ENCODE data around the gene NANOS1.

Gene NANOS1

DNA sequence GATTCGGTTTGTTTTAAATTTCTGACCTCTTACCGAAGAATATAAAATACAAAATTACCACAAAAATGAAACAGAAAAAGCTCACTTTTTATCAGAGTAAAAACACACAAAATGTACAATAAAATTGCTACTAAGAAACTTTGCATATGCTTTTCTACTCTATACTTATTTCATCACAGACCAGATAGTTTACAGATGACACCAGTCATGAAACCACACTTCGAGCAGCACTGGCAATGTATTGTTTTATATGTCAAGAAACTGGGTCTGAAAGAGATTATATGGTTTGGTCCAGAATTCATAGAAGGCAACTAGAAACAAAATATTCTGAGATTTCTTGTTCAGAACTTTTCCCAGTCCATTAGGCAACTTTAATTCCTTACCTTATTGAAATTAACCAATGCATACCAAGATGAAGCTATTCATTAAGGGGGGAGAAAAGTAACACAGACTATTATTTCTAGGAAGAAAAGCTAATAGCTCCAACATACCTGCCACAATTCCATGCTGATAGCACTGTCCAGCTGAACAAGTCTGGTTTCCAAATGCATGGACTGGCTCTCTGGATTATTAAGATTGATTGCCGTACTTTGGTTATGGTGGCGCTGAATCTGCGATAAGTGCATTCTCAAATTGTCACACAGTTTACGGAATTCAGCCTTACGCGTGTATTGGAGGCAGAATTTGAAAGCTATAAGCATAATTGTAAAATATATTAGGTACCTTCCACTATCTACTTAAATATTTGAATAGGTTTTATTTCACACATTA is 41.1 kb downstream of the NANOS1 start:
- H3K4me3 ChIP-seq (ENCODE audit: low read depth, low read length): no peak overlapping the region
- TF ChIP-seq, protein P1, sequence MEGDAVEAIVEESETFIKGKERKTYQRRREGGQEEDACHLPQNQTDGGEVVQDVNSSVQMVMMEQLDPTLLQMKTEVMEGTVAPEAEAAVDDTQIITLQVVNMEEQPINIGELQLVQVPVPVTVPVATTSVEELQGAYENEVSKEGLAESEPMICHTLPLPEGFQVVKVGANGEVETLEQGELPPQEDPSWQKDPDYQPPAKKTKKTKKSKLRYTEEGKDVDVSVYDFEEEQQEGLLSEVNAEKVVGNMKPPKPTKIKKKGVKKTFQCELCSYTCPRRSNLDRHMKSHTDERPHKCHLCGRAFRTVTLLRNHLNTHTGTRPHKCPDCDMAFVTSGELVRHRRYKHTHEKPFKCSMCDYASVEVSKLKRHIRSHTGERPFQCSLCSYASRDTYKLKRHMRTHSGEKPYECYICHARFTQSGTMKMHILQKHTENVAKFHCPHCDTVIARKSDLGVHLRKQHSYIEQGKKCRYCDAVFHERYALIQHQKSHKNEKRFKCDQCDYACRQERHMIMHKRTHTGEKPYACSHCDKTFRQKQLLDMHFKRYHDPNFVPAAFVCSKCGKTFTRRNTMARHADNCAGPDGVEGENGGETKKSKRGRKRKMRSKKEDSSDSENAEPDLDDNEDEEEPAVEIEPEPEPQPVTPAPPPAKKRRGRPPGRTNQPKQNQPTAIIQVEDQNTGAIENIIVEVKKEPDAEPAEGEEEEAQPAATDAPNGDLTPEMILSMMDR (IDR thresholded peaks at IDR 0.05; ENCODE audit: insufficient read depth, low read depth, low read length, missing control alignments): no peak
- DNase-seq (ENCODE audit: low read depth): no peak

DNA sequence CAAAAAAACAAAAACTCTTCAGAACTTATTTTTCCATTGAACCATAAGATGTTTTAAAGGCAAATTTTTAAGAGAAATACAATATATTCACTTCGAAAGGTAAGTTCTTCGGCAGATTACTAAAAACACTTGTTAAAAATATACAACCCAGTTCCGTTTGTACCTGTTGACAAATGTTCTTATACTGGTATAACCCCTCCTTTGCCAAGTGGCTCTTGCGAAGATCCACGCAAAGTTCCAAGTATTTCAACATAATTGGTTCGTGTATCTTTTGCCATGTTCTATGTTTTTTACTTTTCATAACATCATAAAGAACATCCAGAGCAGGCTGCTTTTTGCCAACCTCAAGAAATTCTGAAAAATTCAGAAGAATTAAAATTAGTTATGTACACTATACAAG is 44.1 kb downstream of the NANOS1 start:
- TF ChIP-seq, protein P1 (IDR thresholded peaks at IDR 0.05; ENCODE audit: insufficient read depth, low read depth, low read length, missing control alignments): no peak
- no peak overlapping the region for H3K4me3 ChIP-seq (ENCODE audit: low read depth, low read length)
- DNase-seq (ENCODE audit: low read depth): no peak

DNA sequence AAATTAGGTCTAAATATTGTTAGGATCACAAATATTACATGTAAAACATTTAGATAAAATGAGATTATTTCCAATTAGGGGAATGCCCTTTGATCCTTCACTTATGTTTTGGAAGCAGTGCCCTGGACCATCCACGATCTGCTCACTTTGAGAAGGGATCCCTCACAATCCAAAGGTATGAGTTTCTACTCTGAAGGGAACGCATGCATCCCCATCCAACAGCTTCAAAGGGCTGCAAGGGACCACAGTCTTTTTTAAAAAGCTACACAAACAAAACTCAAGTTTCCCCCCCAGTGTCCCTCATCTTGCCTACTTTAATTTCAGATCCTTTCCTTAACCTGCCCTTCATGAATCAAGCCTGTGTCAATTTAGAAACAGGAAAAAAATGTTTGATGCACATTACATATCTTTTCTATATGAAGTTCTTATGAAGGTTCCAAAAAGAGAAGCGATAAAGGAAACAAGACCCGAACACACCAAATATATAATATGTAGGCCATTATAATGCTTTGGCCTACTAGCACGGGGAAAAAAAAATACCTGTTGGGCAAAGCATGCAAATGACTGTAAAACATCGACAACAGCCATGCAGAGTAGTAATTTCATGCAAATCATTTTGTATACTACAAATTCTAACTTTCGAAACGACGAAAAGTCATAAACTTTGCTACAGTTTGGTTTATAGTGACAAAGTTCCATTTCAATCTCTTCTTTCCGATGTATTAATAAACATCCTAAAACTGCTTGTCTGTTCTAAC is 49.1 kb downstream of the NANOS1 start:
- TF ChIP-seq, protein P1 (IDR thresholded peaks at IDR 0.05; ENCODE audit: insufficient read depth, low read depth, low read length, missing control alignments): no peak
- peak; percentile 21 for DNase-seq (ENCODE audit: low read depth)
- H3K4me3 ChIP-seq (ENCODE audit: low read depth, low read length): peak overlapping the region; percentile 77

DNA sequence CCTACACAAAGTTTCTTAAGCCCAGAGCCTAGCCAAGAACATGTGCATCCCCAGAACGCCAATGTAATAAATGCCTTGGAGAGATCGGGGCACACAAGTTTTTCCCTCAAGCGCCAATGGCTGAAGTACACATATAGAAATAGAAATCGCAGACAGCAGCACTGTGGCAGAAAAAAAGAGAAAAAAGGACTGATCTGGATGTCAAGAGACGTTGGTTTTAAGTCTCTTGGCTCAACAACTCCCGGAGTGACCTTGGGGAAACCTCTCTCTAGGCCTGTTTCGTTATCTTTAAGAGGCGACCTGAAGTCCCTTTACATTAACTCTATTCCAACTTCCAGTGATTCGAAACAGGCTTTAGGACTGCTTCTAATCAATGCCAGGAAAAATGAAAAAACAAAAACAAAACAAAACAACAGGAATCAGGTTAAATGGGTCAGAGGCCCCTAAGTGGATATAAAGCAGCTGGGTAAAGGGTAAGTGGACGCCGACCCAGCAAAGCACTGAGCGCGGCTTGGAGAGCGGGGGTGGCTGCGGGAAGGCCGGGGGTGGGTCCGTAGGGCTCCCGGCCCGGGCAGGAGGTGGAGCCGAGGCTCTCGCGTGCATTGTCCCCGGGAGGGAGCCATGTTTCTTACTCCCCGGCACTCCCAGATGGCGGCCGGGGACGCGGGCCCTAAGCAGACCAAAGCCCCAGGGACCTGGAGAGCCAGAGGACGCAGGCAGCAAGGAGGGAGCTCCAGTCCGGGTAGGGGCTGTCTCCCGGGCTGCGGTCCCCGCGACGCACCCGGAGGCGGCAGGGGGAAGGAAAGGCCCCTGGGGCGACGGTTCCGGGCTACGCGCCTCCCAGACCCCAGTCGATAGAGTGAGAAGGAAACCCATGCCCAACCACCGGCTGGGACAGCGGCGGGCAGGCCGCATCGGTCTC is 50.3 kb downstream of the NANOS1 start:
- peak overlapping the region; percentile 77 for H3K4me3 ChIP-seq (ENCODE audit: low read depth, low read length)
- TF ChIP-seq, protein P1 (IDR thresholded peaks at IDR 0.05; ENCODE audit: insufficient read depth, low read depth, low read length, missing control alignments): no peak
- peak; percentile 84 for DNase-seq (ENCODE audit: low read depth)

DNA sequence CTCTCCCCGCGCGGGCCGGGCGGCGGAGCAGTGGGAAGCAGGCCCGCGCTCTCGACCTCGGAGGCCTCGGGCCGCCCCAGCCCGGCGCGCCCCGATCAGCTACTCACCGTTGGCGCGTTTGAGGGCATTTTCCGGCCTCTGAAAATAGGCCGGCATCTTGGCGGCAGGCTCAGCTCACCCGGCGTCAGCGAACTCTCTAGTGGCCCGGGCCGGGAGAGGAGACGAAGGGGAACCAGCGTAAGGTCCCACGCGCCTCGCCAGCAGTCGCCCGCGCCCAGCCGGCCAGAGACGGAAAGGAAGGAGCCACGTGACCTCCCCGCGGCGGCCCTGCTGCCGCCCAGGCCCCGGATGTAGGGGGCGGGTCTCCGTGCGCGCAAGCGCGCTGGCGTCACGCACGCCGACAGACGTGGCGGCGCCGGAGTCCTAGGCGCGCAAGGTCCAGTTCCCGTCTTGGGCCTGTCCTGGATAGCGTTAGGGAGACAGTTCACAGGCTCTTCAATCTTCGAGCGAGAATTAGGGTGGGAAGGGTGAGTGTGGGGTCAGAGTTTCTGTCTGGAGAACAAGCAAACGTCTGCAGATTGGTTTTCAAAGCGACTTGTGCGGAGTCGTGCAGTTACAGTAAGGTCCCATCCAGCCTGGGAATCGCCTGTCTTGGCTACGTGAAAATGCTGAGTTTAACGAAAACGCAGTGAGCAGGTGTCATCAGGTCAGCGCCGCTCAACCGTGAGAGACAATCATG is 51.2 kb downstream of the NANOS1 start, which contains the start of gene EIF3A:
Gene EIF3A, minus strand, starts transcription at position 297 of the 739 bp plus-strand sequence. Its CDS starts 141 bp downstream, at position 156.
- DNase-seq (ENCODE audit: low read depth): peak; percentile 96
- TF ChIP-seq, protein P1 (IDR thresholded peaks at IDR 0.05; ENCODE audit: insufficient read depth, low read depth, low read length, missing control alignments): no peak

More for the DNA sequence above, 51.2 kb downstream of the NANOS1 start, which contains the start of gene EIF3A:
- peak within 1 kb of the TSS; percentile 77 for H3K4me3 ChIP-seq (ENCODE audit: low read depth, low read length)
